GM12878 (cell line): ENCODE results near the gene ABL1. TPM values are rescaled to one million over a fixed set of nuclear protein-coding genes. Genes with fewer than 3 reads are reported as not detected.

Experiments used
- ATAC-seq: fragments of 200-7000 bp; cut with Tn5 transposase; 3 replicates; pipeline ENCODE4 v1.9.1; 2020; ENCODE audit warnings: mild to moderate bottlenecking, moderate library complexity
- BruUV-seq: library from RNA; stranded (reverse); fragments of 400-500 nt; replicated peaks from 2 replicates; lab custom pipeline; 2021; lab: Mats Ljungman, UMichigan
- CTCF ChIA-PET: fragments of 300-600 bp; sonication (Branson Sonifier 250); formaldehyde crosslinking; extraction: SDS; loops from one replicate; lab custom pipeline; 2021; ENCODE audit warnings: inconsistent platforms; lab: Yijun Ruan, JAX
- POLR2A ChIA-PET: fragments of 350-600 bp; formaldehyde crosslinking; extraction: SDS; loops from one replicate; lab custom pipeline; 2021; ENCODE audit warnings: inconsistent platforms; lab: Charles Lee
- RAD21 ChIA-PET: fragments of 300-600 bp; sonication (Branson Sonifier 250); formaldehyde crosslinking; loops from one replicate; lab custom pipeline; 2023; ENCODE audit warnings: antibody characterized with exemption; ENCODE audit not compliant: unreplicated experiment; lab: Charles Lee
- SMC1A ChIA-PET: fragments of 300-600 bp; sonication (Branson Sonifier 250); formaldehyde crosslinking; loops from one replicate; lab custom pipeline; 2023; ENCODE audit not compliant: unreplicated experiment, uncharacterized antibody; lab: Charles Lee
- DNase-seq: peaks from one replicate; pipeline ENCODE4 v3.0.0-alpha.2; 2011; ENCODE audit warnings: low read depth, low spot score
- FAIRE-seq: peaks from 3 replicates; lab custom pipeline; 2011; peaks lifted over from hg19 to GRCh38; lab: Jason Lieb, UNC
- H2AFZ ChIP-seq: 2 replicates; pipeline ENCODE4 v1.6.0; 2011; ENCODE audit warnings: low read depth, low read length, control low read depth; ENCODE audit not compliant: control insufficient read depth
- H3K27ac ChIP-seq: 2 replicates; pipeline ENCODE4 v1.5.1; 2011; ENCODE audit warnings: control low read depth; ENCODE audit not compliant: control insufficient read depth, insufficient read depth
- H3K27me3 ChIP-seq, 2 experiments: replicated peaks in 1 of 2; 2 replicates each; pipeline versions ENCODE4 v1.6.0 to v1.6.1; 2011; ENCODE audit warnings: low read length in 1 of 2; ENCODE audit not compliant: control insufficient read depth in 2 of 2, insufficient read depth in 2 of 2
- H3K36me3 ChIP-seq, 2 experiments: 2 replicates each; pipeline ENCODE4 v1.5.1; 2011; ENCODE audit warnings: low read length in 1 of 2; ENCODE audit not compliant: control insufficient read depth in 2 of 2, insufficient read depth in 2 of 2
- H3K4me1 ChIP-seq: 2 replicates; pipeline ENCODE4 v1.6.1; 2011; ENCODE audit warnings: mild to moderate bottlenecking, low read length, moderate library complexity, mixed read lengths; ENCODE audit not compliant: control insufficient read depth, insufficient read depth
- H3K4me2 ChIP-seq: 2 replicates; pipeline ENCODE4 v1.6.0; 2011; ENCODE audit warnings: control low read depth; ENCODE audit not compliant: control insufficient read depth, insufficient read depth
- H3K4me3 ChIP-seq: fragments of 200-600 bp; sonication (generic); 2 replicates; pipeline ENCODE4 v1.5.1; 2016
- H3K79me2 ChIP-seq: 2 replicates; pipeline ENCODE4 v1.6.0; 2011; ENCODE audit warnings: low read length; ENCODE audit not compliant: control insufficient read depth, insufficient read depth
- H3K9ac ChIP-seq: 2 replicates; pipeline ENCODE4 v1.8.0; 2011; ENCODE audit warnings: low read length, control low read depth, mixed read lengths; ENCODE audit not compliant: control insufficient read depth, insufficient read depth
- H3K9me3 ChIP-seq: replicated peaks from 3 replicates; pipeline ENCODE4 v1.5.1; 2011; ENCODE audit warnings: mild to moderate bottlenecking, low read length; ENCODE audit not compliant: control insufficient read depth, insufficient read depth
- H4K20me1 ChIP-seq: 2 replicates; pipeline ENCODE4 v1.6.0; 2011; ENCODE audit not compliant: control insufficient read depth, insufficient read depth
- FOXM1 ChIP-seq: IDR thresholded peaks from 2 replicates; pipeline ENCODE4 v1.6.1; 2012; ENCODE audit warnings: low read depth, mild to moderate bottlenecking, inconsistent platforms, low read length, moderate library complexity
- SPI1 ChIP-seq: IDR thresholded peaks from 2 replicates; pipeline ENCODE4 v1.6.1; 2011; ENCODE audit warnings: low read depth, mild to moderate bottlenecking, low read length, moderate library complexity, borderline replicate concordance; ENCODE audit not compliant: insufficient read depth
- YBX1 ChIP-seq: fragments of 450-650 bp; IDR thresholded peaks from 2 replicates; pipeline ENCODE4 v1.6.1; 2016; ENCODE audit warnings: antibody characterized with exemption
- WGBS: methylation state at CpG from one replicate; pipeline ENCODE4 v1.1.6; 2016; ENCODE audit warnings: low lambda C conversion rate; ENCODE audit not compliant: insufficient replicate concordance, insufficient coverage; ENCODE audit errors: missing lambda C conversion rate; 5-methylcytosine and 5-hydroxymethylcytosine counted together
- in situ Hi-C: fragments of 300-500 bp; cut with MboI; formaldehyde crosslinking; loops from 9 replicates; pipeline ENCODE4 v1.14.3; 2018; ENCODE audit warnings: mixed read lengths
- intact Hi-C: fragments of 100-400 bp; cut with micrococcal nuclease; formaldehyde crosslinking; loops from one replicate; pipeline ENCODE4 v1.14.2; 2022; ENCODE audit not compliant: unreplicated experiment
- polyA plus RNA-seq, 11 experiments: library from polyadenylated mRNA; depleted of rRNA in 4 of 11; unstranded in 6 of 11; stranded (reverse) in 5 of 11; fragments of >200 nt; fragmentation: Nextera tagmentation in 4 of 11; fragmentation: Illumina TruSeq in 1 of 11; extraction: Ambion mirVana in 4 of 11; extraction: Trizol in 1 of 11; gene quantifications; 1 replicate in 1 of 11; 2 replicates in 10 of 11; pipeline versions ENCODE4 v1.2.1 to v1.2.3, GENCODE V29; 2011 to 2016; ENCODE audit warnings: inconsistent platforms in 2 of 11, missing spikeins in 2 of 11, low read depth in 1 of 11
- total RNA-seq, 4 experiments: library from RNA; depleted of rRNA in 3 of 4; stranded (reverse); fragments of >200 nt in 3 of 4; fragmentation: Illumina TruSeq in 1 of 4; extraction: Trizol in 1 of 4; gene quantifications; 2 replicates each; pipeline versions ENCODE4 v1.2.1 to v1.2.3, GENCODE V29; 2013 to 2021
- TF ChIP-seq, protein P1 (sequence below): fragments of 450-650 bp; IDR thresholded peaks from 2 replicates; pipeline ENCODE4 v1.6.1; 2017; ENCODE audit warnings: mild to moderate bottlenecking, moderate library complexity
- TF ChIP-seq, protein P2 (sequence below), 3 experiments: IDR thresholded peaks in 2 of 3; conservative IDR thresholded peaks in 1 of 3; 2 replicates each; pipeline ENCODE4 v1.5.1; 2011; ENCODE audit warnings: low read depth in 3 of 3, low read length in 3 of 3, mild to moderate bottlenecking in 3 of 3, control low read depth in 2 of 3, moderate library complexity in 2 of 3, inconsistent platforms in 1 of 3, mixed read lengths in 1 of 3; ENCODE audit not compliant: control insufficient read depth in 2 of 3, insufficient read depth in 1 of 3; ENCODE audit errors: extremely low read depth in 1 of 3
- TF ChIP-seq, protein P3 (sequence below): fragments of 450-650 bp; IDR thresholded peaks from 2 replicates; pipeline ENCODE4 v1.6.1; 2016; ENCODE audit warnings: mild to moderate bottlenecking
- TF ChIP-seq, protein P4 (sequence below): fragments of 450-650 bp; formaldehyde crosslinking; IDR thresholded peaks from 2 replicates; pipeline ENCODE4 v1.4.0; 2020; ENCODE audit warnings: mild to moderate bottlenecking, moderate library complexity

ABL1 gene
- total and polyA plus RNA-seq, 10 of the 15 experiments (the other 5 are each of a cell fraction or from before 2014, with no cell fraction given): 0.79 to 51.5 (median 16.3) TPM

DNA sequence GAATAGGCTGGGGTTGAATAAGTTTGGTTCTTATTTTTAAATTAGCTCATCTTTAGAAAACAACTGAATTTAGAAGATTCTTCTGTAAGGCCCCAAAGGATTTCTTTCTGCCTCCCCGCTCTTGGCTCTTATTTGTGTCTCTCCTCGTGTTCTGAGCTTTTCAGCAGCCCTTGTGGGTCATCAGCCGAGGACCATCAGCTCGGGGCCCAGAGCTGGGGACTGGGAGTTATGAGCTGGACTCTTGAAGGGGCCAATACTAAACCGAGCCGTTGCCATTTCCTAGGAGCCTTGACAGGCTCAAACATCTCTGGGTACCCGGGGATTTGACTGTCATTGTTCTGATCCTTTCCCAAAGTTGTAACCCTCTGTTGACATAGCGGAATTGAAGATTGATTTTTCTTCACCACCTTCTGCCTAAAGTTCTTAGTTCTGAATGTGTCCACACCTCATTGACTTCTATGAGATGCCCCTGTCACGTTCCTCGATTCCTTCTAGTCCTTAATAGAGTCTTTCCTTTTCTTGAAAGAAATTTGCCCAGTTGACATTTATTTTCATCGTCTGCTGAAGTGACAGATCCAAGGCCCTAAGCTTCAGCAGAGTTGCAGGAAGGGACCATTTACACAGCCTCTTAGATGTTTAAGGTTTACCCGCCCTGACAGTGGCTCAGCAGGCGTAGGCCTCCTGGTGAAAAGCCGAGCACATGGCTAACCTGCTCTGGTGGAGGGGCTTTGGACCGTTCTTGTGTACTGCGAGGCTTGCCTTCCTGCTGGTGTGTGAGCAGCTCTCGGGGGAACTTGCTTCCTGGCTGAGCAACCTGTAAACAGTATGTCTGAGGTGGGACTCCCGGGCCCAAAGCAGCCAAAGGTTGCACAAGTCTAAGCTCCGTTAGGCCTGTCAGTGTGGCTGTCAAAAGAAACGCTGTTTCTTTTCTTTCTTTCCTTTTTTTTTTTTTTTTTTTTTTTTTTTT is 24.0 kb downstream of the ABL1 start:
- BruUV-seq: no TSS peak
- FAIRE-seq: no peak
- WGBS: 93% methylated on average over 20 of the region's 20 CpGs

More for the DNA sequence above, 24.0 kb downstream of the ABL1 start:
- DNase-seq: no peak
- in situ Hi-C loops: no loop called here
- Histone ChIP-seq H3K36me3 (peaks cover 20 to 21% of the 10 kb centered on the region in 2 experiments; a peak in 3 of 4 replicates), H3K4me2 (no peak overlapping the region), H3K9ac (no peak overlapping the region), H3K4me1 (no peaks in the 10 kb centered on the region), H4K20me1 (no peaks in the 10 kb centered on the region), H3K9me3 (no peaks in the 10 kb centered on the region), H2AFZ (no peak overlapping the region), H3K27me3 (no peaks in the 10 kb centered on the region), H3K4me3 (no peak overlapping the region), H3K27ac (no peak overlapping the region), H3K79me2 (no peaks in the 10 kb centered on the region)
- no peak for ATAC-seq
- POLR2A ChIA-PET: interaction anchor here (0.5 to 1.5 kb wide), 2 partner anchors 11 to 22 kb away, joined by 4 to 6 read pairs; no protein-coding TSS in a partner anchor
- intact Hi-C loops: no loop called here
- RAD21 ChIA-PET: interaction anchor here (0.5 kb wide), 1 partner anchor 47 kb away, joined by 4 read pairs; no protein-coding TSS in a partner anchor
- CTCF ChIA-PET: interaction anchor here (1.1 to 2.0 kb wide), 11 partner anchors 13 to 177 kb away, joined by 3 to 11 read pairs (median 4); partner anchors contain the start of gene EXOSC2
- TF ChIP-seq FOXM1: no peak
- TF ChIP-seq, protein P1, sequence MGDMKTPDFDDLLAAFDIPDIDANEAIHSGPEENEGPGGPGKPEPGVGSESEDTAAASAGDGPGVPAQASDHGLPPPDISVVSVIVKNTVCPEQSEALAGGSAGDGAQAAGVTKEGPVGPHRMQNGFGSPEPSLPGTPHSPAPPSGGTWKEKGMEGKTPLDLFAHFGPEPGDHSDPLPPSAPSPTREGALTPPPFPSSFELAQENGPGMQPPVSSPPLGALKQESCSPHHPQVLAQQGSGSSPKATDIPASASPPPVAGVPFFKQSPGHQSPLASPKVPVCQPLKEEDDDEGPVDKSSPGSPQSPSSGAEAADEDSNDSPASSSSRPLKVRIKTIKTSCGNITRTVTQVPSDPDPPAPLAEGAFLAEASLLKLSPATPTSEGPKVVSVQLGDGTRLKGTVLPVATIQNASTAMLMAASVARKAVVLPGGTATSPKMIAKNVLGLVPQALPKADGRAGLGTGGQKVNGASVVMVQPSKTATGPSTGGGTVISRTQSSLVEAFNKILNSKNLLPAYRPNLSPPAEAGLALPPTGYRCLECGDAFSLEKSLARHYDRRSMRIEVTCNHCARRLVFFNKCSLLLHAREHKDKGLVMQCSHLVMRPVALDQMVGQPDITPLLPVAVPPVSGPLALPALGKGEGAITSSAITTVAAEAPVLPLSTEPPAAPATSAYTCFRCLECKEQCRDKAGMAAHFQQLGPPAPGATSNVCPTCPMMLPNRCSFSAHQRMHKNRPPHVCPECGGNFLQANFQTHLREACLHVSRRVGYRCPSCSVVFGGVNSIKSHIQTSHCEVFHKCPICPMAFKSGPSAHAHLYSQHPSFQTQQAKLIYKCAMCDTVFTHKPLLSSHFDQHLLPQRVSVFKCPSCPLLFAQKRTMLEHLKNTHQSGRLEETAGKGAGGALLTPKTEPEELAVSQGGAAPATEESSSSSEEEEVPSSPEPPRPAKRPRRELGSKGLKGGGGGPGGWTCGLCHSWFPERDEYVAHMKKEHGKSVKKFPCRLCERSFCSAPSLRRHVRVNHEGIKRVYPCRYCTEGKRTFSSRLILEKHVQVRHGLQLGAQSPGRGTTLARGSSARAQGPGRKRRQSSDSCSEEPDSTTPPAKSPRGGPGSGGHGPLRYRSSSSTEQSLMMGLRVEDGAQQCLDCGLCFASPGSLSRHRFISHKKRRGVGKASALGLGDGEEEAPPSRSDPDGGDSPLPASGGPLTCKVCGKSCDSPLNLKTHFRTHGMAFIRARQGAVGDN: no peak
- no peak for TF ChIP-seq YBX1
- TF ChIP-seq, protein P2, sequence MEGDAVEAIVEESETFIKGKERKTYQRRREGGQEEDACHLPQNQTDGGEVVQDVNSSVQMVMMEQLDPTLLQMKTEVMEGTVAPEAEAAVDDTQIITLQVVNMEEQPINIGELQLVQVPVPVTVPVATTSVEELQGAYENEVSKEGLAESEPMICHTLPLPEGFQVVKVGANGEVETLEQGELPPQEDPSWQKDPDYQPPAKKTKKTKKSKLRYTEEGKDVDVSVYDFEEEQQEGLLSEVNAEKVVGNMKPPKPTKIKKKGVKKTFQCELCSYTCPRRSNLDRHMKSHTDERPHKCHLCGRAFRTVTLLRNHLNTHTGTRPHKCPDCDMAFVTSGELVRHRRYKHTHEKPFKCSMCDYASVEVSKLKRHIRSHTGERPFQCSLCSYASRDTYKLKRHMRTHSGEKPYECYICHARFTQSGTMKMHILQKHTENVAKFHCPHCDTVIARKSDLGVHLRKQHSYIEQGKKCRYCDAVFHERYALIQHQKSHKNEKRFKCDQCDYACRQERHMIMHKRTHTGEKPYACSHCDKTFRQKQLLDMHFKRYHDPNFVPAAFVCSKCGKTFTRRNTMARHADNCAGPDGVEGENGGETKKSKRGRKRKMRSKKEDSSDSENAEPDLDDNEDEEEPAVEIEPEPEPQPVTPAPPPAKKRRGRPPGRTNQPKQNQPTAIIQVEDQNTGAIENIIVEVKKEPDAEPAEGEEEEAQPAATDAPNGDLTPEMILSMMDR (IDR thresholded peaks at IDR 0.05 in 2 of 3, conservative IDR thresholded peaks at IDR 0.05 in 1 of 3; ENCODE audit: control insufficient read depth in 2 of 3, extremely low read depth in 1 of 3, insufficient read depth in 1 of 3, low read depth in 3 of 3, low read length in 3 of 3): no peak
- TF ChIP-seq, protein P3, sequence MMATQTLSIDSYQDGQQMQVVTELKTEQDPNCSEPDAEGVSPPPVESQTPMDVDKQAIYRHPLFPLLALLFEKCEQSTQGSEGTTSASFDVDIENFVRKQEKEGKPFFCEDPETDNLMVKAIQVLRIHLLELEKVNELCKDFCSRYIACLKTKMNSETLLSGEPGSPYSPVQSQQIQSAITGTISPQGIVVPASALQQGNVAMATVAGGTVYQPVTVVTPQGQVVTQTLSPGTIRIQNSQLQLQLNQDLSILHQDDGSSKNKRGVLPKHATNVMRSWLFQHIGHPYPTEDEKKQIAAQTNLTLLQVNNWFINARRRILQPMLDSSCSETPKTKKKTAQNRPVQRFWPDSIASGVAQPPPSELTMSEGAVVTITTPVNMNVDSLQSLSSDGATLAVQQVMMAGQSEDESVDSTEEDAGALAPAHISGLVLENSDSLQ: no peak
- TF ChIP-seq, protein P4, sequence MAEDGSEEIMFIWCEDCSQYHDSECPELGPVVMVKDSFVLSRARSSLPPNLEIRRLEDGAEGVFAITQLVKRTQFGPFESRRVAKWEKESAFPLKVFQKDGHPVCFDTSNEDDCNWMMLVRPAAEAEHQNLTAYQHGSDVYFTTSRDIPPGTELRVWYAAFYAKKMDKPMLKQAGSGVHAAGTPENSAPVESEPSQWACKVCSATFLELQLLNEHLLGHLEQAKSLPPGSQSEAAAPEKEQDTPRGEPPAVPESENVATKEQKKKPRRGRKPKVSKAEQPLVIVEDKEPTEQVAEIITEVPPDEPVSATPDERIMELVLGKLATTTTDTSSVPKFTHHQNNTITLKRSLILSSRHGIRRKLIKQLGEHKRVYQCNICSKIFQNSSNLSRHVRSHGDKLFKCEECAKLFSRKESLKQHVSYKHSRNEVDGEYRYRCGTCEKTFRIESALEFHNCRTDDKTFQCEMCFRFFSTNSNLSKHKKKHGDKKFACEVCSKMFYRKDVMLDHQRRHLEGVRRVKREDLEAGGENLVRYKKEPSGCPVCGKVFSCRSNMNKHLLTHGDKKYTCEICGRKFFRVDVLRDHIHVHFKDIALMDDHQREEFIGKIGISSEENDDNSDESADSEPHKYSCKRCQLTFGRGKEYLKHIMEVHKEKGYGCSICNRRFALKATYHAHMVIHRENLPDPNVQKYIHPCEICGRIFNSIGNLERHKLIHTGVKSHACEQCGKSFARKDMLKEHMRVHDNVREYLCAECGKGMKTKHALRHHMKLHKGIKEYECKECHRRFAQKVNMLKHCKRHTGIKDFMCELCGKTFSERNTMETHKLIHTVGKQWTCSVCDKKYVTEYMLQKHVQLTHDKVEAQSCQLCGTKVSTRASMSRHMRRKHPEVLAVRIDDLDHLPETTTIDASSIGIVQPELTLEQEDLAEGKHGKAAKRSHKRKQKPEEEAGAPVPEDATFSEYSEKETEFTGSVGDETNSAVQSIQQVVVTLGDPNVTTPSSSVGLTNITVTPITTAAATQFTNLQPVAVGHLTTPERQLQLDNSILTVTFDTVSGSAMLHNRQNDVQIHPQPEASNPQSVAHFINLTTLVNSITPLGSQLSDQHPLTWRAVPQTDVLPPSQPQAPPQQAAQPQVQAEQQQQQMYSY (CRISPR knock-in tag): no peak
- TF ChIP-seq SPI1: no peak
- SMC1A ChIA-PET: interaction anchor here (0.6 to 2.2 kb wide), 4 partner anchors 13 to 144 kb away, joined by 3 to 8 read pairs (median 5); no protein-coding TSS in a partner anchor
